A673 (cell line): ENCODE results near the gene FOXO1. TPM values are rescaled to one million over a fixed set of nuclear protein-coding genes. Genes with fewer than 3 reads are reported as not detected.

Experiments
- BruUV-seq: library from RNA; stranded (reverse); fragments of 400-500 nt; replicated peaks from 2 replicates; lab custom pipeline; 2021; lab: Mats Ljungman, UMichigan
- CTCF ChIA-PET: fragments of 300-600 bp; sonication (Branson Sonifier 250); formaldehyde crosslinking; loops from one replicate; lab custom pipeline; 2022; ENCODE audit warnings: antibody characterized with exemption; lab: Charles Lee
- POLR2A ChIA-PET: fragments of 300-600 bp; sonication (Branson Sonifier 250); formaldehyde crosslinking; loops from one replicate; lab custom pipeline; 2022; ENCODE audit warnings: antibody characterized with exemption; ENCODE audit not compliant: low non-redundant PET; lab: Charles Lee
- DNase-seq: peaks from one replicate; pipeline ENCODE4 v3.0.0-alpha.2; 2015; ENCODE audit warnings: low spot score
- H3K27ac ChIP-seq: fragments of 200-600 bp; sonication (generic); 2 replicates; pipeline ENCODE4 v1.5.1; 2016; ENCODE audit warnings: mixed run types, low read depth, mild to moderate bottlenecking, mixed read lengths, antibody characterized with exemption, low read length; ENCODE audit not compliant: poor library complexity, severe bottlenecking
- H3K27me3 ChIP-seq: fragments of 200-600 bp; sonication (generic); replicated peaks from 2 replicates; pipeline ENCODE4 v1.6.1; 2017; ENCODE audit warnings: mixed run types, low read depth, mild to moderate bottlenecking, mixed read lengths, antibody characterized with exemption, low read length; ENCODE audit not compliant: insufficient read depth, poor library complexity
- H3K36me3 ChIP-seq: fragments of 200-600 bp; sonication (generic); 2 replicates; pipeline ENCODE4 v1.6.1; 2016; ENCODE audit warnings: mixed run types, mild to moderate bottlenecking, mixed read lengths, antibody characterized with exemption, low read length; ENCODE audit not compliant: insufficient read depth, poor library complexity, severe bottlenecking
- H3K4me1 ChIP-seq: fragments of 200-600 bp; sonication (generic); 2 replicates; pipeline ENCODE4 v1.6.1; 2017; ENCODE audit warnings: mixed run types, mild to moderate bottlenecking, mixed read lengths, antibody characterized with exemption, low read length; ENCODE audit not compliant: insufficient read depth, poor library complexity, severe bottlenecking
- H3K4me3 ChIP-seq: fragments of 200-600 bp; sonication (generic); 2 replicates; pipeline ENCODE4 v1.5.1; 2016; ENCODE audit warnings: low read depth, mixed run types, mild to moderate bottlenecking, mixed read lengths, low read length; ENCODE audit not compliant: poor library complexity, severe bottlenecking
- H3K9me3 ChIP-seq: fragments of 200-600 bp; sonication (generic); 2 replicates; pipeline ENCODE4 v1.6.1; 2016; ENCODE audit warnings: mixed run types, low read depth, mild to moderate bottlenecking, mixed read lengths, antibody characterized with exemption, low read length; ENCODE audit not compliant: poor library complexity, severe bottlenecking
- EZH2 ChIP-seq: fragments of 200-600 bp; sonication (generic); IDR thresholded peaks from 2 replicates; pipeline ENCODE4 v1.6.1; 2017; ENCODE audit warnings: borderline replicate concordance, low read depth, mild to moderate bottlenecking, mixed read lengths, antibody characterized with exemption, low read length; ENCODE audit not compliant: poor library complexity, severe bottlenecking
- intact Hi-C: fragments of 100-400 bp; cut with micrococcal nuclease; formaldehyde crosslinking; loops from one replicate; pipeline ENCODE4 v1.10.0; 2022; ENCODE audit not compliant: unreplicated experiment
- total RNA-seq: library from RNA; stranded (reverse); gene quantifications from 2 replicates; pipeline ENCODE4 v1.2.3, GENCODE V29; 2021
- TF ChIP-seq, protein P1 (sequence below): fragments of 300-800, 200-600 bp; sonication (generic); conservative IDR thresholded peaks from 2 replicates; pipeline ENCODE4 v1.5.1; 2017; ENCODE audit warnings: low read depth, mild to moderate bottlenecking, antibody characterized with exemption, low read length, moderate library complexity, mixed read lengths

Gene FOXO1
- total RNA-seq, 1 experiment from 2014 or later = 2.9 TPM

DNA sequence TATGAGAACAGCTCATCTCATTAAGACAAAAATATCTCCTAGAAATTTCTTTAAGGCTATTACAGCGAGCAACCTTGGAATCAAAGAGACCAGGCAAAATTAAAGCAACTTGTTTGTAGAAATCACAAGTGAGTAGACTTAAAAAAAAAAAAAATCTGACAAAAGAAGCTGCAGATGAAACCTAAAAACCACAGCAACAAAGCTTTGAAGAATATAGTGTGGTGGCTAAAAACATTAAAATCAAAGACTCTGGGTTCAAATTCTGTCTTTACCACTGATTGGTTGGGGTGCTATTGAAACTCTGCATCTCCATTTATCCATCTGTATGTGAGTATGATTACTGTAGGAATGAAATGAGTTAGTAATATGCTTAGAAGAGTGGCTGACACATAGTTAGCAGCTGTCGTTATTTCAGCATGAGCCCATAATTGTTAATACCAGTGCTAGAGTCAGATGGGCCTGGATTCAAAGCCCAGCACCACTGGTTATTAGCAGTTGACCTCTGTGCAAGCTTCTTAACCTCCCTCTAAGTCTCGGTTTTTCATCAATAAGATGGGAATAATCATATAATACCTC lies 157.6 kb downstream of the FOXO1 start:
- no peak overlapping the region for H3K27ac ChIP-seq
- CTCF ChIA-PET = no interaction called here
- no peaks in the 10 kb centered on the region for H3K36me3 ChIP-seq
- intact Hi-C loops = no loop called here
- POLR2A ChIA-PET = no interaction called here
- TF ChIP-seq, protein P1, sequence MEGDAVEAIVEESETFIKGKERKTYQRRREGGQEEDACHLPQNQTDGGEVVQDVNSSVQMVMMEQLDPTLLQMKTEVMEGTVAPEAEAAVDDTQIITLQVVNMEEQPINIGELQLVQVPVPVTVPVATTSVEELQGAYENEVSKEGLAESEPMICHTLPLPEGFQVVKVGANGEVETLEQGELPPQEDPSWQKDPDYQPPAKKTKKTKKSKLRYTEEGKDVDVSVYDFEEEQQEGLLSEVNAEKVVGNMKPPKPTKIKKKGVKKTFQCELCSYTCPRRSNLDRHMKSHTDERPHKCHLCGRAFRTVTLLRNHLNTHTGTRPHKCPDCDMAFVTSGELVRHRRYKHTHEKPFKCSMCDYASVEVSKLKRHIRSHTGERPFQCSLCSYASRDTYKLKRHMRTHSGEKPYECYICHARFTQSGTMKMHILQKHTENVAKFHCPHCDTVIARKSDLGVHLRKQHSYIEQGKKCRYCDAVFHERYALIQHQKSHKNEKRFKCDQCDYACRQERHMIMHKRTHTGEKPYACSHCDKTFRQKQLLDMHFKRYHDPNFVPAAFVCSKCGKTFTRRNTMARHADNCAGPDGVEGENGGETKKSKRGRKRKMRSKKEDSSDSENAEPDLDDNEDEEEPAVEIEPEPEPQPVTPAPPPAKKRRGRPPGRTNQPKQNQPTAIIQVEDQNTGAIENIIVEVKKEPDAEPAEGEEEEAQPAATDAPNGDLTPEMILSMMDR = no peak
- no peak for TF ChIP-seq EZH2
- DNase-seq = no peak
- H3K9me3 ChIP-seq = no peaks in the 10 kb centered on the region
- no peaks in the 10 kb centered on the region for H3K4me1 ChIP-seq
- BruUV-seq = no TSS peak
- H3K4me3 ChIP-seq = no peak overlapping the region
- no peaks in the 10 kb centered on the region for H3K27me3 ChIP-seq

DNA sequence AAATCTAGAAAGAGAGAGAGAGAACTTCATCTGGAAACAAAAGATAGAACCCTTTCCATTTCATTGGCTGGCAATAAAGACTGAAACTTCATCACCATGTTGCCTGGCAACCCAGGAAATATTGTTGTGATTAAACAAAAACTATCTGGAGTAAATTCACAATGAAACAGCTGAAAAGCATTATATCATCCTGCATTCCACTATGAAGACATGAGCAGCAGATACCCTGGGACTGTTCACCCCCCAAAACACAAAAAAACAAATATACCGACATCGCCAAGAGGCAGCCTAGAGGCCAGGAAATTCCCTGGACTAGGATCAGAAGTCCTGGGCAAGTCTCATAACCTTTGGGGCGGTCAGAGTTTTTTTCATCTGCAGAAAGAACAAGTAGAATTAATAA lies 158.3 kb downstream of the FOXO1 start:
- no peak overlapping the region for H3K27ac ChIP-seq

DNA sequence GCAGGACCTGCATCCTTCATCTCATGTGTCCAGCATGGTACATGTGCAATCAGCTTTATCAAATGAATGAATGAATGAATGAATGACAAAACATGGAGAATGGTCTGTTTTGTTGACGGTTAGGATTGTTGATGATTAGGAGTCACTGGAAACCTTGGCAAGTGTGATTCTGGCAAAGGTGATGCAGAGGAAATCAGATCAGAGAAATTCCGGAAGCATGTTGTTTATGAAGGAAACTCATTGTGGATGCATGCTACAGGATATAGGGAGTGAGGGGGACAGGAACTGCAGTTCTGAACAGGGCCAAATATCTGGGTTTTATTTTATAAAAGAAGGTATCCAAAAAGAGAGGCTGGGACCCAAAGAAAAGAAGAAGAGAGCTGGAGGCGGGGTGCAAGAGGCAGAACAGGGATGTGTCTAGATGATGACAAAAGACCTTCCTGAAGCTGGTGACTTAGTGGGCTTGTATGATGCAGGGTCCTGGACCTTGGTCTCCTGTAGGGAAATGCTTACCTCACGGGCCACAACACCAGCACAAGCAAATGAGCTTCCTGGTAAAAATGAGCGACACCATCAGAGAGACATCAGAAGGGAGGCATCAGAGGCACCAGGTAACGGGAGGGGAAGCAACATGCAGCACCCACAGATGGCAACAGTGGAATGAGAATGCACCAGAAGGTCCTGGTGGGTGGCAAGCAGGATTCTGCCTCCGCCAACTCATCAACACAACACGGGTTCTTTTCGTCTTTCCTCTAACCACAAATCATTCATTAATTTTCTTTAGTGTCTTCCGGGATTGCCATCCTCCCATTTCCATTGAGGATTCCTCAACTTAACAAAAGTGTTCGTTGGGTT lies 159.6 kb downstream of the FOXO1 start:
- POLR2A ChIA-PET = no interaction called here
- intact Hi-C loops = no loop called here
- TF ChIP-seq, protein P1 = no peak
- TF ChIP-seq EZH2 = no peak
- Histone ChIP-seq H3K4me3 (no peak overlapping the region), H3K36me3 (no peaks in the 10 kb centered on the region), H3K9me3 (no peaks in the 10 kb centered on the region), H3K27ac (no peak overlapping the region), H3K27me3 (no peaks in the 10 kb centered on the region), H3K4me1 (no peaks in the 10 kb centered on the region)
- DNase-seq = no peak
- CTCF ChIA-PET = no interaction called here
- BruUV-seq = no TSS peak

More for the DNA sequence above, 158.3 kb downstream of the FOXO1 start:
- no TSS peak for BruUV-seq
- CTCF ChIA-PET = no interaction called here
- Histone ChIP-seq H3K4me3 (no peak overlapping the region), H3K4me1 (no peaks in the 10 kb centered on the region), H3K9me3 (no peaks in the 10 kb centered on the region), H3K36me3 (no peaks in the 10 kb centered on the region), H3K27me3 (no peaks in the 10 kb centered on the region)
- POLR2A ChIA-PET = no interaction called here
- intact Hi-C loops = no loop called here
- DNase-seq = no peak
- TF ChIP-seq EZH2 = no peak
- TF ChIP-seq, protein P1 = no peak

Other genes with a start within 250 kb of the FOXO1 start
- gene MRPS31, start 104.5 kb upstream of the FOXO1 start, total RNA-seq = 32.0 and 32.3 TPM in 2 replicates
- 19.6 and 20.3 TPM in 2 replicates for gene SLC25A15, start 123.0 kb upstream of the FOXO1 start, total RNA-seq